Activated naive CD8-positive, alpha-beta T cell treated with anti-CD3 and anti-CD28 coated beads for 36 hours (primary cell): Measurements from ENCODE around the gene JAG1. TPM values are rescaled to one million over a fixed set of nuclear protein-coding genes. Genes with fewer than 3 reads are reported as not detected.

Experiments used
- DNase-seq: peaks from one replicate; pipeline ENCODE4 v3.0.0; 2021
- H3K27ac Mint-ChIP-seq: one replicate; pipeline ENCODE4 v1.8.0; 2022; ENCODE audit warnings: mild to moderate bottlenecking, moderate library complexity, mixed read lengths
- H3K27me3 Mint-ChIP-seq: one replicate; pipeline ENCODE4 v1.8.0; 2022; ENCODE audit warnings: mild to moderate bottlenecking, mixed read lengths
- H3K36me3 Mint-ChIP-seq: one replicate; pipeline ENCODE4 v1.8.0; 2021; ENCODE audit warnings: mild to moderate bottlenecking, mixed read lengths
- H3K4me1 Mint-ChIP-seq: one replicate; pipeline ENCODE4 v1.8.0; 2021; ENCODE audit warnings: mixed read lengths
- H3K4me3 Mint-ChIP-seq: one replicate; pipeline ENCODE4 v1.8.0; 2022; ENCODE audit warnings: mild to moderate bottlenecking, moderate library complexity, mixed read lengths
- H3K9me3 Mint-ChIP-seq: one replicate; pipeline ENCODE4 v1.8.0; 2022; ENCODE audit warnings: mixed read lengths
- total RNA-seq, 2 experiments: library from RNA; stranded (reverse); gene quantifications; one replicate each; pipeline ENCODE4 v1.2.3, GENCODE V29; 2021

JAG1 gene
- total RNA-seq, 2 experiments from 2014 or later, result 0.19 TPM; not detected in 1

GRCh38 chr20:10680571-10680970, 6.8 kb upstream of the JAG1 start:
- Mint-ChIP-seq H3K9me3 (no peaks in the 10 kb centered on the region), H3K4me3 (no peak overlapping the region), H3K36me3 (no peaks in the 10 kb centered on the region), H3K4me1 (no peaks in the 10 kb centered on the region), H3K27me3 (peaks cover 33% of the 10 kb centered on the region), H3K27ac (no peak overlapping the region)
- no peak for DNase-seq

- H3K27ac Mint-ChIP-seq, result no peak overlapping the region
- peaks cover 2% of the 10 kb centered on the region for H3K4me1 Mint-ChIP-seq
- DNase-seq, result no peak
- H3K9me3 Mint-ChIP-seq, result no peaks in the 10 kb centered on the region
- no peak overlapping the region for H3K4me3 Mint-ChIP-seq
- peaks cover 42% of the 10 kb centered on the region for H3K27me3 Mint-ChIP-seq
- no peaks in the 10 kb centered on the region for H3K36me3 Mint-ChIP-seq
Observed at GRCh38 chr20:10679269-10679668, 5.5 kb upstream of the JAG1 start.

GRCh38 chr20:10676518-10676917, 2.7 kb upstream of the JAG1 start:
- Mint-ChIP-seq H3K36me3 (no peaks in the 10 kb centered on the region), H3K27me3 (peaks cover 62% of the 10 kb centered on the region), H3K4me3 (no peak overlapping the region), H3K9me3 (no peaks in the 10 kb centered on the region), H3K4me1 (peaks cover 19% of the 10 kb centered on the region), H3K27ac (no peak overlapping the region)
- no peak for DNase-seq

- H3K4me3 Mint-ChIP-seq, result peak overlapping the region; percentile 32
- peaks cover 22% of the 10 kb centered on the region for H3K4me1 Mint-ChIP-seq
- H3K9me3 Mint-ChIP-seq, result no peaks in the 10 kb centered on the region
- no peak overlapping the region for H3K27ac Mint-ChIP-seq
- no peaks in the 10 kb centered on the region for H3K36me3 Mint-ChIP-seq
- peaks cover 73% of the 10 kb centered on the region for H3K27me3 Mint-ChIP-seq
- no peak for DNase-seq
Observed at GRCh38 chr20:10675450-10675848, 1.6 kb upstream of the JAG1 start.

GRCh38 chr20:10674684-10675449, 1.1 kb upstream of the JAG1 start:
- Mint-ChIP-seq H3K9me3 (no peaks in the 10 kb centered on the region), H3K4me1 (peaks cover 22% of the 10 kb centered on the region), H3K4me3 (peak overlapping the region; percentile 32), H3K27me3 (peaks cover 78% of the 10 kb centered on the region), H3K36me3 (no peaks in the 10 kb centered on the region), H3K27ac (no peak overlapping the region)
- peak; percentile 61 for DNase-seq

- DNase-seq, result peak; percentile 24
- Mint-ChIP-seq H3K4me3 (peak overlapping the region; percentile 79), H3K4me1 (peaks cover 22% of the 10 kb centered on the region), H3K36me3 (no peaks in the 10 kb centered on the region), H3K9me3 (no peaks in the 10 kb centered on the region), H3K27me3 (peaks cover 85% of the 10 kb centered on the region), H3K27ac (no peak overlapping the region)
Observed at GRCh38 chr20:10673176-10673841, 490 bp downstream of the JAG1 start.

- DNase-seq, result peak; percentile 72
- Mint-ChIP-seq H3K27ac (no peak overlapping the region), H3K4me3 (peak overlapping the region; percentile 65), H3K27me3 (peaks cover 81% of the 10 kb centered on the region), H3K4me1 (peaks cover 22% of the 10 kb centered on the region), H3K9me3 (no peaks in the 10 kb centered on the region), H3K36me3 (no peaks in the 10 kb centered on the region)
Observed at GRCh38 chr20:10672624-10673127, 1.1 kb downstream of the JAG1 start.

- peak; percentile 6 for DNase-seq
- Mint-ChIP-seq H3K4me1 (peaks cover 22% of the 10 kb centered on the region), H3K9me3 (no peaks in the 10 kb centered on the region), H3K27me3 (peaks cover 75% of the 10 kb centered on the region), H3K27ac (no peak overlapping the region), H3K4me3 (peak overlapping the region; percentile 65), H3K36me3 (no peaks in the 10 kb centered on the region)
Observed at GRCh38 chr20:10671919-10672623, 1.7 kb downstream of the JAG1 start.

- Mint-ChIP-seq H3K9me3 (no peaks in the 10 kb centered on the region), H3K4me1 (peaks cover 22% of the 10 kb centered on the region), H3K27me3 (peaks cover 68% of the 10 kb centered on the region), H3K4me3 (no peak overlapping the region), H3K27ac (no peak overlapping the region), H3K36me3 (no peaks in the 10 kb centered on the region)
- DNase-seq, result peak; percentile 52
Observed at GRCh38 chr20:10671221-10671918, 2.4 kb downstream of the JAG1 start.

- no peak for DNase-seq
- Mint-ChIP-seq H3K4me3 (no peak overlapping the region), H3K27me3 (peaks cover 64% of the 10 kb centered on the region), H3K4me1 (peaks cover 22% of the 10 kb centered on the region), H3K27ac (no peak overlapping the region), H3K36me3 (no peaks in the 10 kb centered on the region), H3K9me3 (no peaks in the 10 kb centered on the region)
Observed at GRCh38 chr20:10670501-10671220, 3.1 kb downstream of the JAG1 start.

- no peak for DNase-seq
- Mint-ChIP-seq H3K36me3 (no peaks in the 10 kb centered on the region), H3K27ac (no peak overlapping the region), H3K9me3 (no peaks in the 10 kb centered on the region), H3K4me3 (no peak overlapping the region), H3K4me1 (peaks cover 20% of the 10 kb centered on the region), H3K27me3 (peaks cover 57% of the 10 kb centered on the region)
Observed at GRCh38 chr20:10669843-10670446, 3.9 kb downstream of the JAG1 start.

GRCh38 chr20:10668677-10669368, 5.0 kb downstream of the JAG1 start:
- no peak for DNase-seq
- H3K4me1 Mint-ChIP-seq, result peaks cover 19% of the 10 kb centered on the region
- no peak overlapping the region for H3K27ac Mint-ChIP-seq
- no peaks in the 10 kb centered on the region for H3K9me3 Mint-ChIP-seq
- H3K27me3 Mint-ChIP-seq, result peaks cover 58% of the 10 kb centered on the region
- no peak overlapping the region for H3K4me3 Mint-ChIP-seq
- H3K36me3 Mint-ChIP-seq, result no peaks in the 10 kb centered on the region

GRCh38 chr20:10667560-10668167, 6.1 kb downstream of the JAG1 start:
- Mint-ChIP-seq H3K4me1 (peaks cover 12% of the 10 kb centered on the region), H3K27ac (no peak overlapping the region), H3K4me3 (no peak overlapping the region), H3K36me3 (no peaks in the 10 kb centered on the region), H3K27me3 (peaks cover 59% of the 10 kb centered on the region), H3K9me3 (no peaks in the 10 kb centered on the region)
- no peak for DNase-seq
